H9 (cell line): ENCODE results near the gene MORN5. TPM values are rescaled to one million over a fixed set of nuclear protein-coding genes. Genes with fewer than 3 reads are reported as not detected.
A peak's percentile ranks its signal among the peaks of the same experiment; 100 is the strongest.

Experiments
- DNase-seq: peaks from one replicate; pipeline ENCODE4 v3.0.0-alpha.2; 2017
- H2AFZ ChIP-seq: one replicate; pipeline ENCODE4 v1.6.1; 2013; ENCODE audit warnings: mild to moderate bottlenecking, low read length, control low read depth, moderate library complexity
- H2AK5ac ChIP-seq: 2 replicates; pipeline ENCODE4 v1.6.1; 2013; ENCODE audit warnings: low read length, control low read depth, mixed read lengths; ENCODE audit not compliant: insufficient read length
- H2BK120ac ChIP-seq: one replicate; pipeline ENCODE4 v1.6.1; 2013; ENCODE audit warnings: low read depth, mild to moderate bottlenecking, low read length, control low read depth, inconsistent platforms; ENCODE audit not compliant: poor library complexity, severe bottlenecking
- H2BK12ac ChIP-seq: 2 replicates; pipeline ENCODE4 v1.6.1; 2013; ENCODE audit warnings: low read length, control low read depth, mixed read lengths, low read depth; ENCODE audit not compliant: insufficient read length
- H2BK15ac ChIP-seq: 2 replicates; pipeline ENCODE4 v1.6.1; 2013; ENCODE audit warnings: low read depth, low read length, control low read depth
- H2BK20ac ChIP-seq: one replicate; pipeline ENCODE4 v1.6.1; 2013; ENCODE audit warnings: low read depth, mild to moderate bottlenecking, low read length, control low read depth, inconsistent platforms; ENCODE audit not compliant: poor library complexity, severe bottlenecking
- H2BK5ac ChIP-seq: 2 replicates; pipeline ENCODE4 v1.6.1; 2013; ENCODE audit warnings: low read length, control low read depth, mixed read lengths; ENCODE audit not compliant: insufficient read length
- H3K14ac ChIP-seq: 2 replicates; pipeline ENCODE4 v1.6.1; 2013; ENCODE audit warnings: low read length, control low read depth; ENCODE audit not compliant: insufficient read depth
- H3K18ac ChIP-seq: 2 replicates; pipeline ENCODE4 v1.6.1; 2013; ENCODE audit warnings: low read depth, mild to moderate bottlenecking, mixed read lengths, low read length, control low read depth; ENCODE audit not compliant: insufficient read length
- H3K23ac ChIP-seq: 2 replicates; pipeline ENCODE4 v1.6.1; 2013; ENCODE audit warnings: low read length, control low read depth, mixed read lengths, low read depth; ENCODE audit not compliant: insufficient read length
- H3K23me2 ChIP-seq: 2 replicates; pipeline ENCODE4 v1.6.1; 2013; ENCODE audit warnings: low read depth, mild to moderate bottlenecking, mixed read lengths, low read length, control low read depth; ENCODE audit not compliant: insufficient read length, poor library complexity, severe bottlenecking
- H3K27ac ChIP-seq: 2 replicates; pipeline ENCODE4 v1.5.1; 2013; ENCODE audit warnings: low read length, control low read depth, mixed read lengths, low read depth; ENCODE audit not compliant: insufficient read length
- H3K27me3 ChIP-seq: 2 replicates; pipeline ENCODE4 v1.6.1; 2013; ENCODE audit warnings: low read length, control low read depth, inconsistent platforms; ENCODE audit not compliant: insufficient read depth
- H3K4ac ChIP-seq: 2 replicates; pipeline ENCODE4 v1.6.1; 2013; ENCODE audit warnings: low read depth, mild to moderate bottlenecking, control low read depth, inconsistent platforms, low read length, moderate library complexity
- H3K4me1 ChIP-seq: 2 replicates; pipeline ENCODE4 v1.6.1; 2013; ENCODE audit warnings: low read length, control low read depth, inconsistent platforms; ENCODE audit not compliant: insufficient read depth
- H3K4me2 ChIP-seq: 2 replicates; pipeline ENCODE4 v1.6.1; 2013; ENCODE audit warnings: low read length, control low read depth, mixed read lengths; ENCODE audit not compliant: insufficient read length, insufficient read depth
- H3K56ac ChIP-seq: 2 replicates; pipeline ENCODE4 v1.6.1; 2013; ENCODE audit warnings: low read depth, mild to moderate bottlenecking, mixed read lengths, low read length, control low read depth; ENCODE audit not compliant: insufficient read length
- H3K79me1 ChIP-seq: 2 replicates; pipeline ENCODE4 v1.6.1; 2013; ENCODE audit warnings: low read depth, mild to moderate bottlenecking, moderate library complexity, low read length, control low read depth, inconsistent platforms; ENCODE audit not compliant: insufficient read depth, poor library complexity, severe bottlenecking
- H3K79me2 ChIP-seq: 2 replicates; pipeline ENCODE4 v1.6.1; 2013; ENCODE audit warnings: low read length, control low read depth, inconsistent platforms; ENCODE audit not compliant: insufficient read depth
- H3K9ac ChIP-seq: 2 replicates; pipeline ENCODE4 v1.6.1; 2013; ENCODE audit warnings: low read length, control low read depth, mixed read lengths; ENCODE audit not compliant: insufficient read length; ENCODE audit errors: extremely low read depth
- H3K9me3 ChIP-seq: one replicate; pipeline ENCODE4 v1.6.1; 2013; ENCODE audit warnings: low read depth, low read length, inconsistent platforms; ENCODE audit not compliant: control insufficient read depth
- H3T11ph ChIP-seq: one replicate; pipeline ENCODE4 v1.6.1; 2013; ENCODE audit warnings: mild to moderate bottlenecking, low read length, control low read depth, inconsistent platforms
- H4K20me1 ChIP-seq: one replicate; pipeline ENCODE4 v1.6.1; 2013; ENCODE audit not compliant: control insufficient read depth, insufficient read length, insufficient read depth
- H4K5ac ChIP-seq: 2 replicates; pipeline ENCODE4 v1.6.1; 2013; ENCODE audit warnings: low read depth, mild to moderate bottlenecking, mixed read lengths, low read length, control low read depth; ENCODE audit not compliant: insufficient read length
- H4K8ac ChIP-seq: replicated peaks from 2 replicates; pipeline ENCODE4 v1.6.1; 2013; ENCODE audit warnings: low read length, control low read depth, mixed read lengths, low read depth; ENCODE audit not compliant: insufficient read length
- H4K91ac ChIP-seq: 2 replicates; pipeline ENCODE4 v1.6.1; 2013; ENCODE audit warnings: low read depth, mild to moderate bottlenecking, moderate library complexity, mixed read lengths, low read length, control low read depth; ENCODE audit not compliant: insufficient read length
- H3K27ac Mint-ChIP-seq, 3 experiments: 2 replicates in 2 of 3; 3 replicates in 1 of 3; pipeline ENCODE4 v1.8.0; 2020 to 2021; ENCODE audit warnings: mixed read lengths in 3 of 3, mild to moderate bottlenecking in 1 of 3, moderate library complexity in 1 of 3
- H3K27me3 Mint-ChIP-seq: 2 replicates; pipeline ENCODE4 v1.8.0; 2021; ENCODE audit warnings: low read depth, mild to moderate bottlenecking, moderate library complexity, mixed read lengths
- H3K36me3 Mint-ChIP-seq, 3 experiments: 2 replicates in 2 of 3; 3 replicates in 1 of 3; pipeline ENCODE4 v1.8.0; 2020 to 2021; ENCODE audit warnings: low read depth in 3 of 3, mixed read lengths in 3 of 3; ENCODE audit not compliant: insufficient read depth in 1 of 3
- H3K4me1 Mint-ChIP-seq, 2 experiments: 2 replicates each; pipeline ENCODE4 v1.8.0; 2020; ENCODE audit warnings: mixed read lengths in 2 of 2
- H3K4me3 Mint-ChIP-seq, 2 experiments: 2 replicates in 1 of 2; 3 replicates in 1 of 2; pipeline ENCODE4 v1.8.0; 2020 to 2021; ENCODE audit warnings: mild to moderate bottlenecking in 2 of 2, mixed read lengths in 2 of 2, moderate library complexity in 1 of 2
- H3K9me3 Mint-ChIP-seq, 2 experiments: 2 replicates in 1 of 2; 3 replicates in 1 of 2; pipeline ENCODE4 v1.8.0; 2020; ENCODE audit warnings: mild to moderate bottlenecking in 2 of 2, mixed read lengths in 2 of 2, moderate library complexity in 1 of 2
- WGBS: extraction: QIAGEN DNeasy Blood & Tissue Kit; methylation state at CpG from one replicate; pipeline ENCODE4 v1.1.7; 2013; ENCODE audit warnings: missing lambda C conversion rate, low lambda C conversion rate, mixed read lengths; ENCODE audit not compliant: insufficient read length; ENCODE audit errors: extremely low coverage; 5-methylcytosine and 5-hydroxymethylcytosine counted together
- total RNA-seq: library from RNA; stranded (reverse); gene quantifications from 2 replicates; pipeline ENCODE4 v1.2.1, GENCODE V29; 2021
- TF ChIP-seq, protein P1 (sequence below): fragments of 200-600 bp; sonication (generic); conservative IDR thresholded peaks from 3 replicates; pipeline ENCODE4 v1.8.0; 2021; ENCODE audit warnings: antibody characterized with exemption, mild to moderate bottlenecking

MORN5 gene
- total RNA-seq, 1 experiment from 2014 or later, result not detected

DNA sequence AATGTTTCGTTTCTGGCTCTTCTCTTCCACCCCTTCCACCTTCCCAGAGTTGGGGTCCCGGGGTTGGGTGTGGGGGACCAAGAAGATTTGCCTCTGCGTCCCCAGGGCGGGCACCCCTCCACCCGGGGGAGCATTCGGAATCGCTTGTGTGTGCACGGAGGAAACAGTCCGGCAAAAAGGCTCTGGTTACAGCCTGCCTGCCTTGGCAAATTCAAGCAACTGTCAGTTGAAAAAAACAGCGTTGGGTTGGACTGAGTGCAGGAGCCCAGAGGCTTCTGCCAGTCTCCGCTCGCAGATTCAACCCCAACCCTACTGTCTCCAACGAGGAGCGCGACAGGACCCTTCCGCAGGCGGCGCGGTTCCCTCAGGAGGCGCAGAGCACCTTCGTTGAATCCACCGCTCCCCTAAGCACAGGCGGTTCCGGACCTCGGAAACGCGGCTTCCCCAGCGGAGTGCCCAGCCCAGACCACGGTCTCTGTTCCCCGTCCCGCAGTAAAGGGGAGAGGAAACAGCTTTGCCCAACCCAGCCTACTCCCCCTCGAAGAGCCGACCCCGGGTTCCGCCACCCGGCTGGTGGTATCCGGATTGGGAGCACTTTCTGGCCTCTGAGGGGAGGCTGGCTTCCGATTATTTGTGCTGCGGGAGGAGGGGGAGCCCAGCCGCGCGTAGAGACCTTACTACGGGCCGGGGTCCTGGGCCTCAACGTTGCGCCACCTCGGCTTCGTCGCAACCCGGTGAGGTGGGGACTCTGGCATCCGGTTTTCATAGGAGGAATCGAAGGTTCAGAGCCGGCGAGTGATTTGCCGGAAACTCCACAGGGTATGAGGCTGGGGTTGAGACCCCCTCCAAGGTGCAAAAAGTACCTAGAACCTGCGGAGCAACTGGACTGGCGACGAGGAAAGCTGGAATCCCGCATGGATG is 59.5 kb downstream of the MORN5 start:
- TF ChIP-seq, protein P1, sequence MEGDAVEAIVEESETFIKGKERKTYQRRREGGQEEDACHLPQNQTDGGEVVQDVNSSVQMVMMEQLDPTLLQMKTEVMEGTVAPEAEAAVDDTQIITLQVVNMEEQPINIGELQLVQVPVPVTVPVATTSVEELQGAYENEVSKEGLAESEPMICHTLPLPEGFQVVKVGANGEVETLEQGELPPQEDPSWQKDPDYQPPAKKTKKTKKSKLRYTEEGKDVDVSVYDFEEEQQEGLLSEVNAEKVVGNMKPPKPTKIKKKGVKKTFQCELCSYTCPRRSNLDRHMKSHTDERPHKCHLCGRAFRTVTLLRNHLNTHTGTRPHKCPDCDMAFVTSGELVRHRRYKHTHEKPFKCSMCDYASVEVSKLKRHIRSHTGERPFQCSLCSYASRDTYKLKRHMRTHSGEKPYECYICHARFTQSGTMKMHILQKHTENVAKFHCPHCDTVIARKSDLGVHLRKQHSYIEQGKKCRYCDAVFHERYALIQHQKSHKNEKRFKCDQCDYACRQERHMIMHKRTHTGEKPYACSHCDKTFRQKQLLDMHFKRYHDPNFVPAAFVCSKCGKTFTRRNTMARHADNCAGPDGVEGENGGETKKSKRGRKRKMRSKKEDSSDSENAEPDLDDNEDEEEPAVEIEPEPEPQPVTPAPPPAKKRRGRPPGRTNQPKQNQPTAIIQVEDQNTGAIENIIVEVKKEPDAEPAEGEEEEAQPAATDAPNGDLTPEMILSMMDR, result no peak
- no peak overlapping the region for H4K91ac ChIP-seq
- no peak overlapping the region for H3K27ac Mint-ChIP-seq
- H3K4me1 ChIP-seq, result peaks cover 4% of the 10 kb centered on the region; the same call in 1 of the 2 replicates
- H2BK20ac ChIP-seq, result no peak overlapping the region
- H4K20me1 ChIP-seq, result peaks cover 2% of the 10 kb centered on the region
- H3K23ac ChIP-seq, result no peak overlapping the region
- no peak overlapping the region for H2AK5ac ChIP-seq
- peaks cover 100% of the 10 kb centered on the region for H3K27me3 Mint-ChIP-seq
- no CpG with 5 or more reads among the region's 59 CpGs for WGBS
- no peak overlapping the region for H3K56ac ChIP-seq
- no peak overlapping the region for H4K8ac ChIP-seq
- H3K4ac ChIP-seq, result no peak overlapping the region
- H3K14ac ChIP-seq, result no peak overlapping the region
- peak overlapping the region; percentile 48 for H3K4me2 ChIP-seq
- H3K79me2 ChIP-seq, result no peaks in the 10 kb centered on the region
- peaks cover 90% of the 10 kb centered on the region for H3K27me3 ChIP-seq
- H3K23me2 ChIP-seq, result peaks cover 19% of the 10 kb centered on the region
- H3K4me3 Mint-ChIP-seq, result peak overlapping the region; percentile 55 to 82
- H2BK120ac ChIP-seq, result no peak overlapping the region
- H3K9ac ChIP-seq, result no peak overlapping the region
- H3K9me3 ChIP-seq, result no peaks in the 10 kb centered on the region
- no peak overlapping the region for H2BK5ac ChIP-seq
- peaks cover 37 to 57% of the 10 kb centered on the region in 2 experiments for H3K4me1 Mint-ChIP-seq
- peaks cover 5 to 9% of the 10 kb centered on the region in 2 experiments; a peak in 4 of 5 replicates for H3K9me3 Mint-ChIP-seq
- peaks cover 0 to 7% (median 0%) of the 10 kb centered on the region in 3 experiments; a peak in 2 of 7 replicates for H3K36me3 Mint-ChIP-seq
- H3K27ac ChIP-seq, result no peak overlapping the region
- no peaks in the 10 kb centered on the region for H3K79me1 ChIP-seq
- H4K5ac ChIP-seq, result no peak overlapping the region
- no peak overlapping the region for H2AFZ ChIP-seq
- peak; percentile 59 for DNase-seq
- no peak overlapping the region for H3T11ph ChIP-seq
- H3K18ac ChIP-seq, result no peak overlapping the region
- H2BK15ac ChIP-seq, result no peak overlapping the region
- H2BK12ac ChIP-seq, result no peak overlapping the region
